H9 (cell line): ENCODE measurements around the gene FYN. TPM values are rescaled to one million over a fixed set of nuclear protein-coding genes. Genes with fewer than 3 reads are reported as not detected.

ENCODE experiments used
- DNase-seq: peaks from one replicate; pipeline ENCODE4 v3.0.0-alpha.2; 2017
- H2AFZ ChIP-seq: one replicate; pipeline ENCODE4 v1.6.1; 2013; ENCODE audit warnings: mild to moderate bottlenecking, low read length, control low read depth, moderate library complexity
- H2AK5ac ChIP-seq: 2 replicates; pipeline ENCODE4 v1.6.1; 2013; ENCODE audit warnings: low read length, control low read depth, mixed read lengths; ENCODE audit not compliant: insufficient read length
- H2BK120ac ChIP-seq: one replicate; pipeline ENCODE4 v1.6.1; 2013; ENCODE audit warnings: low read depth, mild to moderate bottlenecking, low read length, control low read depth, inconsistent platforms; ENCODE audit not compliant: poor library complexity, severe bottlenecking
- H2BK12ac ChIP-seq: 2 replicates; pipeline ENCODE4 v1.6.1; 2013; ENCODE audit warnings: low read length, control low read depth, mixed read lengths, low read depth; ENCODE audit not compliant: insufficient read length
- H2BK15ac ChIP-seq: 2 replicates; pipeline ENCODE4 v1.6.1; 2013; ENCODE audit warnings: low read depth, low read length, control low read depth
- H2BK20ac ChIP-seq: one replicate; pipeline ENCODE4 v1.6.1; 2013; ENCODE audit warnings: low read depth, mild to moderate bottlenecking, low read length, control low read depth, inconsistent platforms; ENCODE audit not compliant: poor library complexity, severe bottlenecking
- H2BK5ac ChIP-seq: 2 replicates; pipeline ENCODE4 v1.6.1; 2013; ENCODE audit warnings: low read length, control low read depth, mixed read lengths; ENCODE audit not compliant: insufficient read length
- H3K14ac ChIP-seq: 2 replicates; pipeline ENCODE4 v1.6.1; 2013; ENCODE audit warnings: low read length, control low read depth; ENCODE audit not compliant: insufficient read depth
- H3K18ac ChIP-seq: 2 replicates; pipeline ENCODE4 v1.6.1; 2013; ENCODE audit warnings: low read depth, mild to moderate bottlenecking, mixed read lengths, low read length, control low read depth; ENCODE audit not compliant: insufficient read length
- H3K23ac ChIP-seq: 2 replicates; pipeline ENCODE4 v1.6.1; 2013; ENCODE audit warnings: low read length, control low read depth, mixed read lengths, low read depth; ENCODE audit not compliant: insufficient read length
- H3K23me2 ChIP-seq: 2 replicates; pipeline ENCODE4 v1.6.1; 2013; ENCODE audit warnings: low read depth, mild to moderate bottlenecking, mixed read lengths, low read length, control low read depth; ENCODE audit not compliant: insufficient read length, poor library complexity, severe bottlenecking
- H3K27ac ChIP-seq: 2 replicates; pipeline ENCODE4 v1.5.1; 2013; ENCODE audit warnings: low read length, control low read depth, mixed read lengths, low read depth; ENCODE audit not compliant: insufficient read length
- H3K27me3 ChIP-seq: 2 replicates; pipeline ENCODE4 v1.6.1; 2013; ENCODE audit warnings: low read length, control low read depth, inconsistent platforms; ENCODE audit not compliant: insufficient read depth
- H3K4ac ChIP-seq: 2 replicates; pipeline ENCODE4 v1.6.1; 2013; ENCODE audit warnings: low read depth, mild to moderate bottlenecking, control low read depth, inconsistent platforms, low read length, moderate library complexity
- H3K4me1 ChIP-seq: 2 replicates; pipeline ENCODE4 v1.6.1; 2013; ENCODE audit warnings: low read length, control low read depth, inconsistent platforms; ENCODE audit not compliant: insufficient read depth
- H3K4me2 ChIP-seq: 2 replicates; pipeline ENCODE4 v1.6.1; 2013; ENCODE audit warnings: low read length, control low read depth, mixed read lengths; ENCODE audit not compliant: insufficient read length, insufficient read depth
- H3K56ac ChIP-seq: 2 replicates; pipeline ENCODE4 v1.6.1; 2013; ENCODE audit warnings: low read depth, mild to moderate bottlenecking, mixed read lengths, low read length, control low read depth; ENCODE audit not compliant: insufficient read length
- H3K79me1 ChIP-seq: 2 replicates; pipeline ENCODE4 v1.6.1; 2013; ENCODE audit warnings: low read depth, mild to moderate bottlenecking, moderate library complexity, low read length, control low read depth, inconsistent platforms; ENCODE audit not compliant: insufficient read depth, poor library complexity, severe bottlenecking
- H3K79me2 ChIP-seq: 2 replicates; pipeline ENCODE4 v1.6.1; 2013; ENCODE audit warnings: low read length, control low read depth, inconsistent platforms; ENCODE audit not compliant: insufficient read depth
- H3K9ac ChIP-seq: 2 replicates; pipeline ENCODE4 v1.6.1; 2013; ENCODE audit warnings: low read length, control low read depth, mixed read lengths; ENCODE audit not compliant: insufficient read length; ENCODE audit errors: extremely low read depth
- H3K9me3 ChIP-seq: one replicate; pipeline ENCODE4 v1.6.1; 2013; ENCODE audit warnings: low read depth, low read length, inconsistent platforms; ENCODE audit not compliant: control insufficient read depth
- H3T11ph ChIP-seq: one replicate; pipeline ENCODE4 v1.6.1; 2013; ENCODE audit warnings: mild to moderate bottlenecking, low read length, control low read depth, inconsistent platforms
- H4K20me1 ChIP-seq: one replicate; pipeline ENCODE4 v1.6.1; 2013; ENCODE audit not compliant: control insufficient read depth, insufficient read length, insufficient read depth
- H4K5ac ChIP-seq: 2 replicates; pipeline ENCODE4 v1.6.1; 2013; ENCODE audit warnings: low read depth, mild to moderate bottlenecking, mixed read lengths, low read length, control low read depth; ENCODE audit not compliant: insufficient read length
- H4K8ac ChIP-seq: replicated peaks from 2 replicates; pipeline ENCODE4 v1.6.1; 2013; ENCODE audit warnings: low read length, control low read depth, mixed read lengths, low read depth; ENCODE audit not compliant: insufficient read length
- H4K91ac ChIP-seq: 2 replicates; pipeline ENCODE4 v1.6.1; 2013; ENCODE audit warnings: low read depth, mild to moderate bottlenecking, moderate library complexity, mixed read lengths, low read length, control low read depth; ENCODE audit not compliant: insufficient read length
- H3K27ac Mint-ChIP-seq, 3 experiments: 2 replicates in 2 of 3; 3 replicates in 1 of 3; pipeline ENCODE4 v1.8.0; 2020 to 2021; ENCODE audit warnings: mixed read lengths in 3 of 3, mild to moderate bottlenecking in 1 of 3, moderate library complexity in 1 of 3
- H3K27me3 Mint-ChIP-seq: 2 replicates; pipeline ENCODE4 v1.8.0; 2021; ENCODE audit warnings: low read depth, mild to moderate bottlenecking, moderate library complexity, mixed read lengths
- H3K36me3 Mint-ChIP-seq, 3 experiments: 2 replicates in 2 of 3; 3 replicates in 1 of 3; pipeline ENCODE4 v1.8.0; 2020 to 2021; ENCODE audit warnings: low read depth in 3 of 3, mixed read lengths in 3 of 3; ENCODE audit not compliant: insufficient read depth in 1 of 3
- H3K4me1 Mint-ChIP-seq, 2 experiments: 2 replicates each; pipeline ENCODE4 v1.8.0; 2020; ENCODE audit warnings: mixed read lengths in 2 of 2
- H3K4me3 Mint-ChIP-seq, 2 experiments: 2 replicates in 1 of 2; 3 replicates in 1 of 2; pipeline ENCODE4 v1.8.0; 2020 to 2021; ENCODE audit warnings: mild to moderate bottlenecking in 2 of 2, mixed read lengths in 2 of 2, moderate library complexity in 1 of 2
- H3K9me3 Mint-ChIP-seq, 2 experiments: 2 replicates in 1 of 2; 3 replicates in 1 of 2; pipeline ENCODE4 v1.8.0; 2020; ENCODE audit warnings: mild to moderate bottlenecking in 2 of 2, mixed read lengths in 2 of 2, moderate library complexity in 1 of 2
- WGBS: extraction: QIAGEN DNeasy Blood & Tissue Kit; methylation state at CpG from one replicate; pipeline ENCODE4 v1.1.7; 2013; ENCODE audit warnings: missing lambda C conversion rate, low lambda C conversion rate, mixed read lengths; ENCODE audit not compliant: insufficient read length; ENCODE audit errors: extremely low coverage; 5-methylcytosine and 5-hydroxymethylcytosine counted together
- total RNA-seq: library from RNA; stranded (reverse); gene quantifications from 2 replicates; pipeline ENCODE4 v1.2.1, GENCODE V29; 2021
- TF ChIP-seq, protein P1 (sequence below): fragments of 200-600 bp; sonication (generic); conservative IDR thresholded peaks from 3 replicates; pipeline ENCODE4 v1.8.0; 2021; ENCODE audit warnings: antibody characterized with exemption, mild to moderate bottlenecking

Gene FYN
- total RNA-seq, 1 experiment from 2014 or later: 64.8 TPM

DNA sequence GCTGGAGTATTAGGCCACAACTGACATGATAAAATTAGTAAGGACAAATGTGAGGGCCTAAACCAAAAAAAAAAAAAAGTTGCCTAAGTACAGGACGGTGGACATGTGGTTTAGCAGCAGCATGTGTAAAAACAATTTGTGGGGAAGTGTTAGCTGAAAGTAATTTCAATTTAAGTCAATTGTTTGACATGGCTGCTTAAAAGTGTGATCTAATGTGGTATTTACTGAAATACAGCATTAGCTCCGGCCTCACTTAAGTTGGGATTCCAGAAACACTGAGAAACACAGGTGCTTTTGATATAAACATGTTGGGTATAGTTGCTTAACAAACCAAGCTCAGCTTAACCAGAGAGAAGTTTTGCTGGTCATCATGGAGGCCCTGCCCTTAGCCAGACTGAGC is 119.7 kb downstream of the FYN start:
- Histone ChIP-seq H3K27ac (no peak overlapping the region), H3K79me2 (no peaks in the 10 kb centered on the region; the same call in 1 of the 2 replicates), H3K27me3 (no peaks in the 10 kb centered on the region), H3K4me2 (no peak overlapping the region), H3T11ph (peak overlapping the region; percentile 77), H3K14ac (no peak overlapping the region), H4K91ac (no peak overlapping the region), H2BK5ac (no peak overlapping the region), H2BK120ac (no peak overlapping the region), H2BK20ac (no peak overlapping the region), H4K20me1 (no peaks in the 10 kb centered on the region), H3K4ac (no peak overlapping the region), H3K4me1 (peaks cover 16% of the 10 kb centered on the region), H3K23ac (no peak overlapping the region), H3K9ac (no peak overlapping the region), H3K18ac (no peak overlapping the region), H2BK12ac (no peak overlapping the region), H4K5ac (no peak overlapping the region), H3K23me2 (no peaks in the 10 kb centered on the region), H3K56ac (no peak overlapping the region), H2AK5ac (no peak overlapping the region), H3K9me3 (no peaks in the 10 kb centered on the region), H2BK15ac (no peak overlapping the region), H2AFZ (no peak overlapping the region), H3K79me1 (no peaks in the 10 kb centered on the region), H4K8ac (no peak overlapping the region)
- DNase-seq: no peak
- Mint-ChIP-seq H3K4me3 (no peak overlapping the region), H3K27me3 (no peaks in the 10 kb centered on the region), H3K36me3 (peaks cover 0 to 11% (median 3%) of the 10 kb centered on the region in 3 experiments; a peak in 3 of 7 replicates), H3K27ac (peak overlapping the region in 2 of 3 experiments; percentile 27 to 31; a peak in 2 of 7 replicates), H3K9me3 (no peaks in the 10 kb centered on the region), H3K4me1 (peaks cover 35 to 41% of the 10 kb centered on the region in 2 experiments)
- WGBS: no CpG with 5 or more reads among the region's 2 CpGs
- TF ChIP-seq, protein P1, sequence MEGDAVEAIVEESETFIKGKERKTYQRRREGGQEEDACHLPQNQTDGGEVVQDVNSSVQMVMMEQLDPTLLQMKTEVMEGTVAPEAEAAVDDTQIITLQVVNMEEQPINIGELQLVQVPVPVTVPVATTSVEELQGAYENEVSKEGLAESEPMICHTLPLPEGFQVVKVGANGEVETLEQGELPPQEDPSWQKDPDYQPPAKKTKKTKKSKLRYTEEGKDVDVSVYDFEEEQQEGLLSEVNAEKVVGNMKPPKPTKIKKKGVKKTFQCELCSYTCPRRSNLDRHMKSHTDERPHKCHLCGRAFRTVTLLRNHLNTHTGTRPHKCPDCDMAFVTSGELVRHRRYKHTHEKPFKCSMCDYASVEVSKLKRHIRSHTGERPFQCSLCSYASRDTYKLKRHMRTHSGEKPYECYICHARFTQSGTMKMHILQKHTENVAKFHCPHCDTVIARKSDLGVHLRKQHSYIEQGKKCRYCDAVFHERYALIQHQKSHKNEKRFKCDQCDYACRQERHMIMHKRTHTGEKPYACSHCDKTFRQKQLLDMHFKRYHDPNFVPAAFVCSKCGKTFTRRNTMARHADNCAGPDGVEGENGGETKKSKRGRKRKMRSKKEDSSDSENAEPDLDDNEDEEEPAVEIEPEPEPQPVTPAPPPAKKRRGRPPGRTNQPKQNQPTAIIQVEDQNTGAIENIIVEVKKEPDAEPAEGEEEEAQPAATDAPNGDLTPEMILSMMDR: no peak
